GM19239 (cell line): ENCODE data around the gene POU2F3.
A peak's percentile ranks its signal among the peaks of the same experiment; 100 is the strongest.

Source experiments
- DNase-seq: peaks from one replicate; pipeline ENCODE4 v3.0.0; 2011; ENCODE audit warnings: low spot score; ENCODE audit not compliant: insufficient read length
- FAIRE-seq: peaks from 2 replicates; lab custom pipeline; 2011; peaks lifted over from hg19 to GRCh38; lab: Jason Lieb, UNC

Gene POU2F3

GRCh38 chr11:120334894-120335462 lies 95.0 kb downstream of the POU2F3 start:
- FAIRE-seq (peak; percentile 76), DNase-seq (peak; percentile 34)

GRCh38 chr11:120335556-120335907 lies 95.6 kb downstream of the POU2F3 start:
- FAIRE-seq (no peak), DNase-seq (peak; percentile 34)

DNA sequence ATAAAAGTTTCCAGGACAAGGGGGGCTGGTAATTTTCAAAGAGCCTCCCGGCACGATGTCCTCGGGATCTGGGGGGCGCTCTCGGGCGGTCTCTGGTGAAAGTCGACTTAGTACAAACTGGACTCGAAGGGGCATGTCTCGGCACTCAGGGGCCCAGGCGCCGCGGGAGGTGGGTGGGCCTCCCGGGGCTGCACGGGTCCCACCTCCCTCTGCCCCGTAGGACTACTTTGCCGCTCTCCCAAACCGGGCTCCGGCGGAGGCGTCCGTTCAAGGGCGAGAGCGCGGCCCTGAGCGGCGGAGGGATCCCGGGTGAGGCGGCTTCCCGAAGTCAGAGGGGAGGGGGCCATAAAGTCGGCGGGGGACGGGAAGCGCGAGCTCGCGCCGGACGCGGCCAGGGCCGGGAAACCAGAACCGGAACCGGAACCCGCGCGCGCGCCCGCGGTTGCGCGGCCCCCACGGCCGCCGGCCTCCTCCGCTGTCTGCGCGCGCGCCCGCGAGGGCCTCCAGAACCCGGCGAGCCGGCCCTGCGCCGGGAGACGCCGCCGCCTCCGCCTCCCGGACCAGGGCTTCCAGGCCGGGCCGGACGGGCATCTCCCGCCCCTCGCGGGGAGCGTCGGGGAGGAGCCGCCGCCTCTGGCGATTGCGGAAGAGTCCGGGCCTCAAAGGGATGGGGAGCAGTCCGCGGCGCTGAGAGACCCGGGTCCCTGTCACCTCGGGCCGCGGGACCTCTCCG lies 96.1 kb downstream of the POU2F3 start, which contains the start of gene ARHGEF12:
TSS of gene ARHGEF12 (plus strand) at position 506 of the 733 bp plus-strand sequence. CDS start 831 bp downstream, outside the sequence.
- DNase-seq (peak; percentile 78), FAIRE-seq (peak; percentile 48)

GRCh38 chr11:120336641-120337354 lies 96.9 kb downstream of the POU2F3 start:
- FAIRE-seq (peak; percentile 78), DNase-seq (no peak)

- no peak for DNase-seq
- FAIRE-seq: peak; percentile 39
These were observed 97.6 kb downstream of the POU2F3 start for GRCh38 chr11:120337355-120338106.

DNA sequence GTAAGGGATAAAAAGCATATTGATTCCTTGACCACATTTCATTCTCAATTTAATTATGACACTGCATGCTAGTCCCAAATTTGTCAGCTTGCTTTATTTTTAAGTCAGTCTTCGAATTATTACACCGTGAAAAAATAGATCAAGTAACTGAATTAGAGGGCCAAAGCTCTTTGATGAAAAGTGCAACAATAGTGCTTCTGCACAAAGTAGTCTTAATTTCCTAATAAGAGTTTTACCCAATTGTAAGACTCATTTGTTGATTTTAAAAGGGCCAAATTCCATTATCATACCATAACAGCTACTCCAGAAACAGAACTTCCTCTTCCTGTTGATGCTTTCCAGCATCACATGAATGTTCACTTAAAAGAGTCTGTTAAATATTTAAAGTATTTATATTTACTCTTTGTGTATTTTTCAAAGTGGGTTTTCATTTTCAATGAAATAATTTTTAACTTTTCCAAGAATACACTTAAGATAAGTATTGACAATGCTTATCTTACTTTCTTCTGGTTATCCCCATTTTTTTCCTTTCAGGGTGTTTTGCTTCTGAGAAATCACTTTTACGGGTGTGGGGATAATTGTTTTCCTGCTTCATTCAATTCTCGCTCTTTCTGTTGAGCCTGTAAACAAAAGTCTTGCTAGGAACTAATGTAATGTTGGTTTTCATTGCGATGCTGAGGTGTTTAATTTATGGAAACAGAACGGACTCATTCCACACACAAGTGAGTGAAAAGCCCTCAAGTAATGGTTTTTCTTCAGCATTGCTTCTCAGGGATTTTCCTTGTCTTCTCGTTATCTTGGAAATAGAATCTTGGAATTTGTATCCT lies 98.4 kb downstream of the POU2F3 start:
- no peak for DNase-seq

GRCh38 chr11:120339394-120339890 lies 99.5 kb downstream of the POU2F3 start:
- DNase-seq: no peak
- no peak for FAIRE-seq

More for the DNA sequence above, 98.4 kb downstream of the POU2F3 start:
- no peak for FAIRE-seq

DNA sequence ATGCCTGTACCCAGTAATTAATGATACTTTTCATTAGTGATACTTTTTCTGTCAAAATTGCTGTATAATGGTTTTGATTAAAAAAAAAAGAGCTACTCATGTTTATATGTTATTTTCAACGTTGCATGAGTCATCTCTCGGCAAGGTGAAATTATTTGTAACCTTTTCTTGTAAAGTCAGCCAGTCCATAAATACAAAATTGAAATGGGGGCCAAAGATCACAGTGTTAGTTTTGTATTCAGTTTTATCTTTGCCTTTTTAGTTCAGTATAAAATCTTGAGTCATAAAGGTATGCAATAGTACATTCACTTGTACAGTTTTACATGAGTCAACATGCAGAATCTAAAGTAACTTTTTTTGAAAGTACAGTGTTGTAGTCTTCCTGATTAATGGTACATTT lies 100.6 kb downstream of the POU2F3 start:
- DNase-seq: no peak
- FAIRE-seq: no peak

DNA sequence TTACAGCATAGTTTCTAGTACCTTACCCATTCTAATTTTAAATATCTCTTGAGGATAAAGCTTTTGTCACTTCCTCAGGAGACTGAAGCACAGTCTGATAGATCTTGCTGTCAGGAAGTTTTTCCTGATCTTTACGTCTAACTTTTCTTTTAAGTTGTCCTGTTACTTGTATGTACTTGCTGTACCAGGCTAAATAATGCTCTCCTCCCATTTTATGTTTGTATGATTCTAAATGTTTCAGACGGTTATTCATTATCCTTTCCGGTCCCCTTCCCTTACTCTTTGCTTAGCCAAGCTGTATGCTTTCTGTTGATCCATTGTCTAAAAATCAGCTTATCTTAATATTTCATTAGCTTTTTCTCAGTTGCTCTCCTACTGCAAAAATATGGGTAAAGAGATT lies 102.3 kb downstream of the POU2F3 start:
- DNase-seq (no peak), FAIRE-seq (no peak)

DNA sequence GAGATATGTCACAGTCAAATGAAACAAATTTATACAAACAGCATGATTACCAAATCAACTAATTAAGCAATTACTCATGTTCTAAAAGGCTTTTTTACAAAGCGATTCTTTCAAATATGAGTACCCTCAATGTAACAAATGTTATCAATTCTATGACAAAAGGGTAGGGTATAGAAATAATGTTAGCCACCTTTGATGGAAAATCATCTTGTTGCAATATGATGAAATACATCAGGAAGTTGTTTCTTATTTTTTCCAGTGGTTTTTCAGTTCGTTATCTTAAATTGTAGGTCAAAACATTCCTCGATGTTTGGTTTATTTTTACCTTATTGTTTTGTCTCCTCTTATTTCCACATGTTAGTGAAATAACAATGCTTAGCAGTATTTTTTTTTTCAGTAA lies 102.7 kb downstream of the POU2F3 start:
- FAIRE-seq (no peak), DNase-seq (no peak)

GRCh38 chr11:120343429-120343828 lies 103.5 kb downstream of the POU2F3 start:
- DNase-seq (no peak), FAIRE-seq (peak; percentile 86)

- DNase-seq (peak; percentile 44), FAIRE-seq (peak; percentile 97)
These were observed 104.5 kb downstream of the POU2F3 start for GRCh38 chr11:120344302-120345004.

GRCh38 chr11:120346233-120346632 lies 106.3 kb downstream of the POU2F3 start:
- no peak for DNase-seq
- peak; percentile 35 for FAIRE-seq

DNA sequence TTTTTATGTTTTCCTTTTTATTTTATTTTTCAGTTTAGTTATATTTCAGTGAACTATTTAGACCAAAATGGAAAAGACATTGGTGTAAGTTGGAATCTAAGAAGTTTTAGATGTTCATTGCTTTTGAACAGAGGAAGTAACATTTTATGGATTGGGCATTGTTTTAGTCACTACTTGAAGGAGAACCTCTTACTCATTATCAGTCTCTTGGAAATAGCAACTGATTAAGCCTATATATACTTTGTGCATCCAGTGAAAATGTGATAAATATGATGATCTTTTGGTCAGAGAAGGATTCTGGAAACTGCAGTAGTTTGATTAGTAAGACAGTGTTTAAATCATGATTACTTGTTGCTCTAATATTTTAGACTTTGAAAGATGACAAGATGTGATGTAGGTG lies 110.7 kb downstream of the POU2F3 start:
- DNase-seq (no peak), FAIRE-seq (no peak)

DNA sequence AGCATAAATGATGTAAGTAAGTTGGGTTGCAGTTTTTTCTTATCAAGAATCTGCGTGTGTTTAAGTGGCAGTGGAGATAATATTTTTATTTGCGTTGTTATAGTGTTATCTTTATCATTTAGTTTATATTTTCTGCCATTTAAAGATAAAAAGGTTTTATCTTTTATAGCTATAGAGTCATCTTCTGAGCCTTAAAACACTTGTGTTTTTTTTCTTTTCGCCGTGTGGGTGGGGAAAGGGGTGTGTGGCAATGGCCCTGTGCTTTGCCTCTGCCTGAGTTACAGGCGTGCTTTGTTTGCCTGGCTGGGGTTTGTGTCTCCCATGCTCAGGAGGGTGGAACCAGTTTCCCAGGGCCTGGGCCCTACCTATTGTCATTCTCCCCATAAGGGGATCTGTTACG lies 112.5 kb downstream of the POU2F3 start:
- DNase-seq (no peak), FAIRE-seq (no peak)

- DNase-seq: no peak
- no peak for FAIRE-seq
These were observed 114.1 kb downstream of the POU2F3 start for GRCh38 chr11:120354068-120354467.

- DNase-seq: no peak
These were observed 114.8 kb downstream of the POU2F3 start for GRCh38 chr11:120354779-120355178.

GRCh38 chr11:120357620-120358019 lies 117.7 kb downstream of the POU2F3 start:
- DNase-seq: no peak
- no peak for FAIRE-seq

More at GRCh38 chr11:120354779-120355178, 114.8 kb downstream of the POU2F3 start:
- FAIRE-seq: no peak

DNA sequence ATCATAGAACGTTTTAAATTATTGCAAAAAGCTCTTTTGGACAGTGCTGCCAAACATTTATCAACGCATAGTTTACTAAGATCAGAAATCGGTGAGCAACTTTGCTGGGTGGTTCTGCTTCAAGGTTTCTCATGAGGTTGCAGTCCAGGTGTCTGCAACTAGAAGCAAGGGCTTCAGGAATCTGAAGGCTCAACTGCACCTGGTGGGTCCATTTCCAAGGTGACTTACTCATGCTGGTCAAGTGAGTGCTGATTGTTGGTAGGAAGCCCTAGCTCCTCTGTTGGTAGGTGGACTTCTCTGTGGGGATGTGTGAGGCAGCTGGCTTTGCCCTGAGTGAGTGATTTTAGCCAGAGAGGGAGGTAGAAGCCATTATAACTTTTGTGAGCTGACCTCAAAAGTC lies 118.8 kb downstream of the POU2F3 start:
- FAIRE-seq (no peak), DNase-seq (no peak)
